ENCODE data around the gene WDR89. TPM values are rescaled to one million over a fixed set of nuclear protein-coding genes. Genes with fewer than 3 reads are reported as not detected.

The WDR89 gene
- total and polyA plus RNA-seq, 2 experiments from 2014 or later = 21.5 to 31.8 TPM

DNA sequence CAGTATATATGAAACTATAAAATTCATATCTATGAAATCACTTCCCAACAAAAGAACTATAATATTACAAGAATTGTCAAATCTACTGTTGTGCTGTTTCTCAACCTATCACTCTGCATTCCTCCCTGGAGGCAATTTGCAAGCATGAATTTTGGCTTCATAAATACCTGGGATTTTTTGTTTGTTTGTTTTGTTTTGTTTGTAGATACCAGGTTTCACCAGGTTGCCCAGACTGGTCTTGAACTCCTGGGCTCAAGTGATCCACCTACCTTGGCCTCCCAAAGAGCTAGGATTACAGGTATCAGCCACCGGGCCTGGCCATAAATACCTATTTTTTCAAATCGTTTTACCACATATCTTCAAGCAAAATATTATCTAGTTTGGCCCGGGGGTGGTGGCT lies 47.5 kb upstream of the WDR89 start (continued):
- TF ChIP-seq, protein P1, sequence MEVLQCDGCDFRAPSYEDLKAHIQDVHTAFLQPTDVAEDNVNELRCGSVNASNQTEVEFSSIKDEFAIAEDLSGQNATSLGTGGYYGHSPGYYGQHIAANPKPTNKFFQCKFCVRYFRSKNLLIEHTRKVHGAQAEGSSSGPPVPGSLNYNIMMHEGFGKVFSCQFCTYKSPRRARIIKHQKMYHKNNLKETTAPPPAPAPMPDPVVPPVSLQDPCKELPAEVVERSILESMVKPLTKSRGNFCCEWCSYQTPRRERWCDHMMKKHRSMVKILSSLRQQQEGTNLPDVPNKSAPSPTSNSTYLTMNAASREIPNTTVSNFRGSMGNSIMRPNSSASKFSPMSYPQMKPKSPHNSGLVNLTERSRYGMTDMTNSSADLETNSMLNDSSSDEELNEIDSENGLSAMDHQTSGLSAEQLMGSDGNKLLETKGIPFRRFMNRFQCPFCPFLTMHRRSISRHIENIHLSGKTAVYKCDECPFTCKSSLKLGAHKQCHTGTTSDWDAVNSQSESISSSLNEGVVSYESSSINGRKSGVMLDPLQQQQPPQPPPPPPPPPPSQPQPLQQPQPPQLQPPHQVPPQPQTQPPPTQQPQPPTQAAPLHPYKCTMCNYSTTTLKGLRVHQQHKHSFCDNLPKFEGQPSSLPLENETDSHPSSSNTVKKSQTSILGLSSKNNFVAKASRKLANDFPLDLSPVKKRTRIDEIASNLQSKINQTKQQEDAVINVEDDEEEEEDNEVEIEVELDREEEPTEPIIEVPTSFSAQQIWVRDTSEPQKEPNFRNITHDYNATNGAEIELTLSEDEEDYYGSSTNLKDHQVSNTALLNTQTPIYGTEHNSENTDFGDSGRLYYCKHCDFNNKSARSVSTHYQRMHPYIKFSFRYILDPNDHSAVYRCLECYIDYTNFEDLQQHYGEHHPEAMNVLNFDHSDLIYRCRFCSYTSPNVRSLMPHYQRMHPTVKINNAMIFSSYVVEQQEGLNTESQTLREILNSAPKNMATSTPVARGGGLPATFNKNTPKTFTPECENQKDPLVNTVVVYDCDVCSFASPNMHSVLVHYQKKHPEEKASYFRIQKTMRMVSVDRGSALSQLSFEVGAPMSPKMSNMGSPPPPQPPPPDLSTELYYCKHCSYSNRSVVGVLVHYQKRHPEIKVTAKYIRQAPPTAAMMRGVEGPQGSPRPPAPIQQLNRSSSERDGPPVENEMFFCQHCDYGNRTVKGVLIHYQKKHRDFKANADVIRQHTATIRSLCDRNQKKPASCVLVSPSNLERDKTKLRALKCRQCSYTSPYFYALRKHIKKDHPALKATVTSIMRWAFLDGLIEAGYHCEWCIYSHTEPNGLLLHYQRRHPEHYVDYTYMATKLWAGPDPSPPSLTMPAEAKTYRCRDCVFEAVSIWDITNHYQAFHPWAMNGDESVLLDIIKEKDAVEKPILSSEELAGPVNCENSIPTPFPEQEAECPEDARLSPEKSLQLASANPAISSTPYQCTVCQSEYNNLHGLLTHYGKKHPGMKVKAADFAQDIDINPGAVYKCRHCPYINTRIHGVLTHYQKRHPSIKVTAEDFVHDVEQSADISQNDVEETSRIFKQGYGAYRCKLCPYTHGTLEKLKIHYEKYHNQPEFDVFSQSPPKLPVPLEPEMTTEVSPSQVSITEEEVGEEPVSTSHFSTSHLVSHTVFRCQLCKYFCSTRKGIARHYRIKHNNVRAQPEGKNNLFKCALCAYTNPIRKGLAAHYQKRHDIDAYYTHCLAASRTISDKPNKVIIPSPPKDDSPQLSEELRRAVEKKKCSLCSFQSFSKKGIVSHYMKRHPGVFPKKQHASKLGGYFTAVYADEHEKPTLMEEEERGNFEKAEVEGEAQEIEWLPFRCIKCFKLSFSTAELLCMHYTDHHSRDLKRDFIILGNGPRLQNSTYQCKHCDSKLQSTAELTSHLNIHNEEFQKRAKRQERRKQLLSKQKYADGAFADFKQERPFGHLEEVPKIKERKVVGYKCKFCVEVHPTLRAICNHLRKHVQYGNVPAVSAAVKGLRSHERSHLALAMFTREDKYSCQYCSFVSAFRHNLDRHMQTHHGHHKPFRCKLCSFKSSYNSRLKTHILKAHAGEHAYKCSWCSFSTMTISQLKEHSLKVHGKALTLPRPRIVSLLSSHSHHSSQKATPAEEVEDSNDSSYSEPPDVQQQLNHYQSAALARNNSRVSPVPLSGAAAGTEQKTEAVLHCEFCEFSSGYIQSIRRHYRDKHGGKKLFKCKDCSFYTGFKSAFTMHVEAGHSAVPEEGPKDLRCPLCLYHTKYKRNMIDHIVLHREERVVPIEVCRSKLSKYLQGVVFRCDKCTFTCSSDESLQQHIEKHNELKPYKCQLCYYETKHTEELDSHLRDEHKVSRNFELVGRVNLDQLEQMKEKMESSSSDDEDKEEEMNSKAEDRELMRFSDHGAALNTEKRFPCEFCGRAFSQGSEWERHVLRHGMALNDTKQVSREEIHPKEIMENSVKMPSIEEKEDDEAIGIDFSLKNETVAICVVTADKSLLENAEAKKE (CRISPR knock-in tag; IDR thresholded peaks at IDR 0.05) = no peak

DNA sequence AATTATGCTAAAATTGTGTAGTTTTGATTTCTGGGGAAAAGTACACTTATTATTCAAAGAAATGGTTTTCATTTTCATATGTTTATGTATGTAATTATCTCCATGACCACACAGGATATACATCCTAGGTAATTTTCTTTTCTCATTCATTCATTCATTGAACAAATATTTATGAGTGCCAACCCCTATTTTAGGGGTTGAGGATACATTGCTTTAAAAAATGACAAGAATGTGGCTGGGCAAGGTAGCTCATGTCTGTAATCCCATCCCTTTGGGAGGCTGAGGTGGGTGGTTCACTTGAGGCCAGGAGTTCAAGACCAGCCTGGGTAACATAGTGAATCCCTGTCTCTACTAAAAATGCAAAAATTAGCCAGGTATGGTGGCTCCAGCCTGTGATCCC lies 45.3 kb upstream of the WDR89 start:
- H3K27ac Mint-ChIP-seq = no peak overlapping the region
- H3K9me3 Mint-ChIP-seq = no peaks in the 10 kb centered on the region
- Histone ChIP-seq H3K27ac (ENCODE audit: low read depth) (no peak overlapping the region), H2AFZ (no peak overlapping the region), H3F3A (replicated peaks; ENCODE audit: low read depth) (no peaks in the 10 kb centered on the region), H3K27me3 (ENCODE audit: insufficient read depth) (no peaks in the 10 kb centered on the region), H3K4me1 (ENCODE audit: insufficient read depth) (no peaks in the 10 kb centered on the region), H3K36me3 (ENCODE audit: insufficient read depth) (no peaks in the 10 kb centered on the region), H3K4me2 (no peak overlapping the region), H3K79me2 (replicated peaks; ENCODE audit: insufficient read depth) (no peaks in the 10 kb centered on the region), H3K9me2 (ENCODE audit: insufficient read depth) (no peaks in the 10 kb centered on the region), H4K20me1 (replicated peaks; ENCODE audit: insufficient read depth) (no peaks in the 10 kb centered on the region), H3K4me3 (no peak overlapping the region)
- H3K4me1 Mint-ChIP-seq = no peaks in the 10 kb centered on the region
- H3K27me3 Mint-ChIP-seq (ENCODE audit: insufficient read depth, low read depth, poor library complexity) = peaks cover 2% of the 10 kb centered on the region
- DNase-seq (ENCODE audit: low spot score) (no peak), ATAC-seq (no peak)
- H3K36me3 Mint-ChIP-seq (ENCODE audit: low read depth) = no peaks in the 10 kb centered on the region
- TF ChIP-seq JUNB (IDR thresholded peaks at IDR 0.05; ENCODE audit: unreplicated experiment) = no peak
- TF ChIP-seq EZH2 (IDR thresholded peaks at IDR 0.05; ENCODE audit: low read depth, unreplicated experiment) = no peak
- TF ChIP-seq NANOG (IDR thresholded peaks at IDR 0.05; ENCODE audit: borderline replicate concordance) = no peak
- TF ChIP-seq, protein P2, sequence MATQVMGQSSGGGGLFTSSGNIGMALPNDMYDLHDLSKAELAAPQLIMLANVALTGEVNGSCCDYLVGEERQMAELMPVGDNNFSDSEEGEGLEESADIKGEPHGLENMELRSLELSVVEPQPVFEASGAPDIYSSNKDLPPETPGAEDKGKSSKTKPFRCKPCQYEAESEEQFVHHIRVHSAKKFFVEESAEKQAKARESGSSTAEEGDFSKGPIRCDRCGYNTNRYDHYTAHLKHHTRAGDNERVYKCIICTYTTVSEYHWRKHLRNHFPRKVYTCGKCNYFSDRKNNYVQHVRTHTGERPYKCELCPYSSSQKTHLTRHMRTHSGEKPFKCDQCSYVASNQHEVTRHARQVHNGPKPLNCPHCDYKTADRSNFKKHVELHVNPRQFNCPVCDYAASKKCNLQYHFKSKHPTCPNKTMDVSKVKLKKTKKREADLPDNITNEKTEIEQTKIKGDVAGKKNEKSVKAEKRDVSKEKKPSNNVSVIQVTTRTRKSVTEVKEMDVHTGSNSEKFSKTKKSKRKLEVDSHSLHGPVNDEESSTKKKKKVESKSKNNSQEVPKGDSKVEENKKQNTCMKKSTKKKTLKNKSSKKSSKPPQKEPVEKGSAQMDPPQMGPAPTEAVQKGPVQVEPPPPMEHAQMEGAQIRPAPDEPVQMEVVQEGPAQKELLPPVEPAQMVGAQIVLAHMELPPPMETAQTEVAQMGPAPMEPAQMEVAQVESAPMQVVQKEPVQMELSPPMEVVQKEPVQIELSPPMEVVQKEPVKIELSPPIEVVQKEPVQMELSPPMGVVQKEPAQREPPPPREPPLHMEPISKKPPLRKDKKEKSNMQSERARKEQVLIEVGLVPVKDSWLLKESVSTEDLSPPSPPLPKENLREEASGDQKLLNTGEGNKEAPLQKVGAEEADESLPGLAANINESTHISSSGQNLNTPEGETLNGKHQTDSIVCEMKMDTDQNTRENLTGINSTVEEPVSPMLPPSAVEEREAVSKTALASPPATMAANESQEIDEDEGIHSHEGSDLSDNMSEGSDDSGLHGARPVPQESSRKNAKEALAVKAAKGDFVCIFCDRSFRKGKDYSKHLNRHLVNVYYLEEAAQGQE (IDR thresholded peaks at IDR 0.05; ENCODE audit: unreplicated experiment) = no peak
- TF ChIP-seq, protein P3, sequence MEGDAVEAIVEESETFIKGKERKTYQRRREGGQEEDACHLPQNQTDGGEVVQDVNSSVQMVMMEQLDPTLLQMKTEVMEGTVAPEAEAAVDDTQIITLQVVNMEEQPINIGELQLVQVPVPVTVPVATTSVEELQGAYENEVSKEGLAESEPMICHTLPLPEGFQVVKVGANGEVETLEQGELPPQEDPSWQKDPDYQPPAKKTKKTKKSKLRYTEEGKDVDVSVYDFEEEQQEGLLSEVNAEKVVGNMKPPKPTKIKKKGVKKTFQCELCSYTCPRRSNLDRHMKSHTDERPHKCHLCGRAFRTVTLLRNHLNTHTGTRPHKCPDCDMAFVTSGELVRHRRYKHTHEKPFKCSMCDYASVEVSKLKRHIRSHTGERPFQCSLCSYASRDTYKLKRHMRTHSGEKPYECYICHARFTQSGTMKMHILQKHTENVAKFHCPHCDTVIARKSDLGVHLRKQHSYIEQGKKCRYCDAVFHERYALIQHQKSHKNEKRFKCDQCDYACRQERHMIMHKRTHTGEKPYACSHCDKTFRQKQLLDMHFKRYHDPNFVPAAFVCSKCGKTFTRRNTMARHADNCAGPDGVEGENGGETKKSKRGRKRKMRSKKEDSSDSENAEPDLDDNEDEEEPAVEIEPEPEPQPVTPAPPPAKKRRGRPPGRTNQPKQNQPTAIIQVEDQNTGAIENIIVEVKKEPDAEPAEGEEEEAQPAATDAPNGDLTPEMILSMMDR (conservative IDR thresholded peaks at IDR 0.05; ENCODE audit: low read depth in 2 of 2) = no peak
- TF ChIP-seq STAT1 (IDR thresholded peaks at IDR 0.05; ENCODE audit: unreplicated experiment) = no peak
- no peak for TF ChIP-seq EZH2phosphoT487 (IDR thresholded peaks at IDR 0.05; ENCODE audit: unreplicated experiment)
- TF ChIP-seq ZNF114 (CRISPR knock-in tag; IDR thresholded peaks at IDR 0.05) = no peak
- no peak overlapping the region for H3K4me3 Mint-ChIP-seq

Data from GM23338 (cell line).